ENCODE data around the gene PTPRG.

PTPRG gene

GRCh38 chr3:61777483-61777882 is 216.1 kb downstream of the PTPRG start:
- no peak for DNase-seq (ENCODE audit: low spot score)
- ATAC-seq (ENCODE audit: low read depth) = no peak
- Histone ChIP-seq H3K9me3 (ENCODE audit: severe bottlenecking) (no peaks in the 10 kb centered on the region), H3K27ac (ENCODE audit: poor library complexity, severe bottlenecking) (no peak overlapping the region), H3K4me3 (ENCODE audit: severe bottlenecking) (no peak overlapping the region), H3K4me1 (ENCODE audit: insufficient read depth, poor library complexity, severe bottlenecking) (no peaks in the 10 kb centered on the region), H3K36me3 (ENCODE audit: low read depth) (no peaks in the 10 kb centered on the region), H3K27me3 (ENCODE audit: insufficient read depth, poor library complexity, severe bottlenecking) (no peaks in the 10 kb centered on the region)
- TF ChIP-seq CTCF (IDR thresholded peaks at IDR 0.05; ENCODE audit: poor library complexity, severe bottlenecking) = no peak

GRCh38 chr3:61778095-61778494 is 216.7 kb downstream of the PTPRG start:
- TF ChIP-seq CTCF (IDR thresholded peaks at IDR 0.05; ENCODE audit: poor library complexity, severe bottlenecking) = no peak
- Histone ChIP-seq H3K9me3 (ENCODE audit: severe bottlenecking) (no peaks in the 10 kb centered on the region), H3K4me3 (ENCODE audit: severe bottlenecking) (no peak overlapping the region), H3K4me1 (ENCODE audit: insufficient read depth, poor library complexity, severe bottlenecking) (no peaks in the 10 kb centered on the region), H3K27ac (ENCODE audit: poor library complexity, severe bottlenecking) (no peak overlapping the region), H3K36me3 (ENCODE audit: low read depth) (no peaks in the 10 kb centered on the region), H3K27me3 (ENCODE audit: insufficient read depth, poor library complexity, severe bottlenecking) (no peaks in the 10 kb centered on the region)
- DNase-seq (ENCODE audit: low spot score) (no peak), ATAC-seq (ENCODE audit: low read depth) (no peak)

- DNase-seq (ENCODE audit: low spot score) (no peak), ATAC-seq (ENCODE audit: low read depth) (no peak)
- Histone ChIP-seq H3K27ac (ENCODE audit: poor library complexity, severe bottlenecking) (no peak overlapping the region), H3K4me3 (ENCODE audit: severe bottlenecking) (no peak overlapping the region), H3K9me3 (ENCODE audit: severe bottlenecking) (no peaks in the 10 kb centered on the region), H3K36me3 (ENCODE audit: low read depth) (no peaks in the 10 kb centered on the region), H3K27me3 (ENCODE audit: insufficient read depth, poor library complexity, severe bottlenecking) (no peaks in the 10 kb centered on the region), H3K4me1 (ENCODE audit: insufficient read depth, poor library complexity, severe bottlenecking) (no peaks in the 10 kb centered on the region)
- no peak for TF ChIP-seq CTCF (IDR thresholded peaks at IDR 0.05; ENCODE audit: poor library complexity, severe bottlenecking)
Observed at GRCh38 chr3:61780016-61780415, 218.6 kb downstream of the PTPRG start.

- no peak for TF ChIP-seq CTCF (IDR thresholded peaks at IDR 0.05; ENCODE audit: poor library complexity, severe bottlenecking)
- Histone ChIP-seq H3K4me1 (ENCODE audit: insufficient read depth, poor library complexity, severe bottlenecking) (no peaks in the 10 kb centered on the region), H3K9me3 (ENCODE audit: severe bottlenecking) (no peaks in the 10 kb centered on the region), H3K4me3 (ENCODE audit: severe bottlenecking) (no peak overlapping the region), H3K27me3 (ENCODE audit: insufficient read depth, poor library complexity, severe bottlenecking) (no peaks in the 10 kb centered on the region), H3K27ac (ENCODE audit: poor library complexity, severe bottlenecking) (no peak overlapping the region), H3K36me3 (ENCODE audit: low read depth) (no peaks in the 10 kb centered on the region)
- DNase-seq (ENCODE audit: low spot score) (no peak), ATAC-seq (ENCODE audit: low read depth) (no peak)
Observed at GRCh38 chr3:61780455-61781228, 219.3 kb downstream of the PTPRG start.

GRCh38 chr3:61783993-61784718 is 222.8 kb downstream of the PTPRG start:
- Histone ChIP-seq H3K27me3 (ENCODE audit: insufficient read depth, poor library complexity, severe bottlenecking) (no peaks in the 10 kb centered on the region), H3K36me3 (ENCODE audit: low read depth) (no peaks in the 10 kb centered on the region), H3K27ac (ENCODE audit: poor library complexity, severe bottlenecking) (no peak overlapping the region), H3K9me3 (ENCODE audit: severe bottlenecking) (no peaks in the 10 kb centered on the region), H3K4me3 (ENCODE audit: severe bottlenecking) (no peak overlapping the region), H3K4me1 (ENCODE audit: insufficient read depth, poor library complexity, severe bottlenecking) (no peaks in the 10 kb centered on the region)
- TF ChIP-seq CTCF (IDR thresholded peaks at IDR 0.05; ENCODE audit: poor library complexity, severe bottlenecking) = no peak
- ATAC-seq (ENCODE audit: low read depth) = no peak
- no peak for DNase-seq (ENCODE audit: low spot score)

All from RWPE2 (cell line).